ENCODE results near the gene GCHFR. TPM values are rescaled to one million over a fixed set of nuclear protein-coding genes. Genes with fewer than 3 reads are reported as not detected.

Gene GCHFR
- total RNA-seq, 2 experiments from 2014 or later: 32.0 to 32.9 TPM

DNA sequence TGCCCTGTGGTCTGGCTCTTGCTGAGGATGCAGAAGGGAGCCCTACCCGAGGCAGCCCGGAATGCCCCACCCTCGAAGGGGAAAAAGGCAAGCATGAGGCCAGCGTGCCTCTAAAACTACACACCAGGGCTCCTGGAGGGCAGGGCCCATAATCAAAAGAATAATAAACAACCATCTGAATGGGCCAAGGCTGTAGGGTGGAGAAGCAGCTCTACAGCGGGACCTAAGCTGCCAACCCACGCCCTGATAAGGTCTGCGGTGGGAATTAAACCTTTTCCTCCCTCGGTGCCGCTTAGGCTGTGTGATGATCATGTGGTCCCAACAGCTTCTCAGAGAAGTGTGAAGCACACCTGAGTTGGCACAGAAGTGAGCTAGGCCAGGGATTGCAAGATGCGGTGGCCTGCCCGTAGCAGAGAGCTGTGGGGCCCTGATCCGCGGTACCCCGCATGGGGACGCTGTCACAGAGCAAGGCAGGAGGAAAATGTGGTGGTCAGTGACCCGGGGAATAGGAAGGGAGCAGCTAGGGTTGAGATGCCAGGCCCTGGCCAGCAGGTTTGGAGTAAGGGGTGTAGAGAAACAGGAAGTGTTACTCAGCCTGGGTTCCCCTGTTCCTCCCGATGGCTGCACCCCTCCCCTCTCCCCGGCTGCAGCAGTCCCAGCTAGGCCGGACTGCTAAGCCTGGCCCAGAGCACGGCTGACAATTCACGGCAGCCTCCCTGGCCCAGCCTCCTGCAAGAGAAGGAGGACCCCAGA, 4.8 kb downstream of the GCHFR start:
- ChIA-PET CTCF (interaction anchor here (0.6 to 2.0 kb wide), 3 partner anchors 14 to 44 kb away, joined by 3 to 9 read pairs (median 4); no protein-coding TSS in a partner anchor), POLR2A (interaction anchor here (1.6 kb wide), 1 partner anchor 25 kb away, joined by 4 read pairs; no protein-coding TSS in a partner anchor)

DNA sequence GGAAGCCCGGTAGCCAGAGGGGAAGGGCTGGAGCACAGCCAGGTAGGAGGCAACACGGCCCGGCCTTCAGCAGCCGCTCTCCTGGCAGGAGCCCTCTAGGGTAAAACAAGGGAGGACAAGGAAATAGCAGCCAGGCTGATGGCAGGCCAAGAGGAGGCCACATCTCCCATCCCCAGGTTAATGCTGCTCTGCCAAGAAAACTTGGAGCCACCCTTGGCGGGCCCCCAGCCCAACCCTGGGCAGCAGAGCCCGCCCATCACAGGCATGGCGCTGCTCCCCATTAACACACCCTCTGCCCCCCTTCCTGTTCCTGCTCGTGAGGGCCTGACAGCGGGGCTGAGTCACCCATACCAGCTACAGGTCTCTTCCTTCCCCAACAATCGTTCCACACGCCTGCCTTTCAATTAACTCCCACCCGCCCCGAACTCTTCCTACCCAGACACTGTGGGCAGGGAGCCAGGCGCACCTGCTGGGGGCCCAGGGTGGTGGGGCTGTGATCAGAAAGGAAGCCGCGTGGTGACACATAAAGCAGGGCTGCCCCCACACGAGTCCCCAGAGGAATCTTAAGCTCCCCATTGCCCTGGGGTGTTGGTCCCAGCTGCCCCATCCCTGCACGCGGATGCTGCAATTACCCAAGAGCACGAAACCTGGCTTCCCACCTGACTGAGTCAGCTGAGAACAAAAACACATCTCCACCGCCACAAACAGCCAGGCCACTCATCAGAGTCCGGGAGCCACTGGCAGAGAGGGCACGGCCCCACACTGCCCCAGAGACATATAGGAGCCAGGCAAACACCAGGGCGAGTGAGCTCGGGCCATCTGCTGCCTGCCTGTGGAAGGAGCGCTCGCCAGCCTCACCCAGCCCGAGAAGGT, 5.6 kb downstream of the GCHFR start, which contains the start of gene C15orf62:
TSS of gene C15orf62 (plus strand) at position 707 of the 873 bp plus-strand sequence. CDS start 516 bp downstream, outside the sequence.
- ChIA-PET CTCF (interaction anchor here (0.6 to 2.0 kb wide), 6 partner anchors 13 to 90 kb away, joined by 3 to 9 read pairs (median 4); no protein-coding TSS in a partner anchor), POLR2A (interaction anchor here (1.0 to 1.6 kb wide), 2 partner anchors 16 to 25 kb away, joined by 3 to 4 read pairs; no protein-coding TSS in a partner anchor)

DNA sequence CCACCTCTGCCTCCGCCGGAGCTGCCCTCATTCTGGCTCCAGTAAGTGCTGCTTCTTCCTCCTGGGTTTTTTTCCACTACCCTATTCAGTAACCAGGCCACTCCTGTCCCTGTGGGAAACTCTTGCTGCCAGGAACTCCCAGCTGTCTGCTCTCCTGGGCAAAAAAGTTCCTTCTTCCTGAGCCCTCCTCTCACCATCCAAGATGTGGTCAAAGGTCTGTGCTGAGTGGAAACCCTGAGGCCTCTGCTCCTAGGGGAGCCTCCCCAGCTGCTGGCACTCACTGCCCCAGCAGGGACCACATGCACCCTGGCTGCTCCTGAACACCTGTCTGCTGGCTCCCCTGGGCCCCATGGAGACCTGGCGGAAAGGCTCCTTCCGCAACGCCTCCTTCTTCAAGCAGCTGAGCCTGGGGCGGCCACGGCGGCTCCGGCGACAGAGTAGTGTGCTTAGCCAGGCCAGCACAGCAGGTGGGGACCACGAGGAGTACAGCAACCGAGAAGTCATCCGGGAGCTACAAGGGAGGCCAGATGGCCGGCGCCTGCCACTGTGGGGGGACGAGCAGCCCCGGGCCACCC, 6.4 kb downstream of the GCHFR start:
- POLR2A ChIA-PET: interaction anchor here (1.0 to 1.6 kb wide), 2 partner anchors 17 to 26 kb away, joined by 3 to 4 read pairs; no protein-coding TSS in a partner anchor
- CTCF ChIA-PET: interaction anchor here (1.0 to 2.0 kb wide), 3 partner anchors 15 to 89 kb away, joined by 3 to 4 read pairs (median 4); no protein-coding TSS in a partner anchor

DNA sequence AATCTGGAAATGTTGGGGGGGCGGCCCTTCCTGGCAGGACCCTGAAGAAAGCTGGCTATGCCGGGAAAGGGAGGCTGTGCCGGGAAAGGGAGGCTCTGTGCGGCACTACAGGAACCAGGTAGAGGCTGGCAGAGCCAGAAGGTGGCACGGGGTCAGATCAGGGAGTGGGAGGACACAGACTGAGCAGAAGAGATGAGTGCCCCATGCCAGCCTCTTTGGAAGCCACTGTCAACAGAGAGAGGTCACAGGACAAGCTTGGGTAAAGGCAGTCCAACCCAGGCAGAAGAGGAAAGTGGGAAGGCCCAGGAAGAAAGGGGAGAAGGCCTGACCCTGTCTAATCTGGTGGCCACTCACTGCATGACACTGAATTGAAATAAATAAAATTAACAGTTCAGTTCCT, 7.4 kb downstream of the GCHFR start:
- ChIA-PET CTCF (interaction anchor here (0.6 to 1.7 kb wide), 2 partner anchors 14 to 127 kb away, joined by 3 to 4 read pairs; no protein-coding TSS in a partner anchor), POLR2A (no interaction called here)

DNA sequence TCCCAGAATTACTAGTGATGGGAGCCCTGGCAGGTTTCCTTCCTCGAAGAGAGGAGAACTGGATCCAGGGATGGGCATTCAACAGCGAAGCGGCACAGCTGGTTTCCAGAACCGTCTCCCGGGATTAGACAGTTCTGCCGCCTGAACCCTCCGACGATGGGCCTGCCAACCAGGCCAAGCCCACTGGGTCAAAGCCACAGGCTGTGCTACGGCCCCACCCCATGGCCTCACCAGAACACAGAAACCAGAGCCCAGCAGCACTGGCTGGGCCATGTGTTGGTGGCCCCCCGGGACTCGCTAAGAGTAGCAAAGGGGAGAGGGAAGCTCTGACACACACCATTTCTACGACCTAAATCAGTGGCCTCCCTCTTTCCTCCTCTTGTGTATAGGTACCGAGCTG, 8.1 kb downstream of the GCHFR start:
- CTCF ChIA-PET: interaction anchor here (1.1 kb wide), 1 partner anchor 16 kb away, joined by 3 read pairs; no protein-coding TSS in a partner anchor
- POLR2A ChIA-PET: no interaction called here

DNA sequence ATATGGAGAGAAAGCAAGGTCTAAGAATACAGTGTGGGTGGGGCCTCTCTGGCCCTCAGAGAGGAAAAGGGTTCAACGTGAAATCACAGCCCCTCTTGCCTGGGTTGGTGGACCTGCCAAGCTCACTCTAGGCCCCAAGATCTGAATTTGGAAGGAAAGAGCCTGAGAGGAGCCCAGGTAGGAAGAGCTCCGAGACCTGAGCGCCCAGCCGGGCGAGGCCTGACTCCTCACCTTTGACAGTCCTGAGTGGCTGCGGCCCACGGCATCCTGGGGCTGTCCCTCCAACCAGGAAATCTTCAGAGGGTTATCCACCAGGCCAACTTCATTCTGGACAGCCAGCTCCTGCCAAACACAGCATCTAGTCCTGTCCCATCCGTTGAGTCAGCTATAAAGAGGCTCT, 9.6 kb downstream of the GCHFR start:
- ChIA-PET CTCF (no interaction called here), POLR2A (interaction anchor here (0.6 kb wide), 2 partner anchors 28 to 108 kb away, joined by 7 read pairs; no protein-coding TSS in a partner anchor)

DNA sequence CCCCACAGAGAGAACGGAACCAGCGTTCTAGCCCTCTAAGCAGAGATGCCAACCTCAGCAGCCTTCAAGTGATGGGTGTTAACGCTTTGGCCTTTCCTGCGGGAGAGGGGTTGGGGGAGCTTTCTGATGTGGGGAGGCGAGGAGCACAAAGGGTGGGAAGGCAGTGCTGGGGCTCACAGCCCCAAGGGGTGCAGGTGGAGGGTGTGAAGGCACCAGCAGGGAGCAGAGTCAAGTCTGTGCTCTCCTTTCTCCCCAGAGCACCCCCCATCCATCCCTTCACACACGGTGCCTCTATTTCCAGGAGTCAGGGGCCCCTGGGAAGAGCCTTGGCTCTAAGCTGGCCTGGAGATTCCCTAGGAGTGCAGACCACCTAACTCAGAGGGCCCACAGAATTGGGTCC, 10.0 kb downstream of the GCHFR start:
- ChIA-PET POLR2A (interaction anchor here (0.6 kb wide), 2 partner anchors 27 to 108 kb away, joined by 7 read pairs; no protein-coding TSS in a partner anchor), CTCF (interaction anchor here (1.3 kb wide), 1 partner anchor 35 kb away, joined by 3 read pairs; no protein-coding TSS in a partner anchor)

DNA sequence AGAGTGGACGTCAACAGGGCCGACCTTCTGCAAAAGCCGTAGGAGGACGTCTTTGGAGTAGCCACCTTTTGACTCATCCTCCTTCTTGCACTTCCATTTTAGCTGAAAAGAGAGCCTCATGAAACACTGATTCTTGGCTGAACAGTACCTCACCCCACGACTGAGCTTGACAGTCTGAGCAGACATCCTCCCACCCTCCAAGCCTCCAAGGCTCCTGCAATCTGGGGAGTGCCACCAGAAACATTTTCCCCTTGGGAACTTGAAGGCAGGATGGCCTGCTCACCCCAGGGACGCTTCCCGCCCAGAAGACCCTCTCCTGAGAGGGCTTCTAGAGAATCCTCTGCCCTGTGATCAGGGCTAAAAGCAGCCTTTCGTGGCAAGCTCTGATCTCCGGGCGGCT, 11.1 kb downstream of the GCHFR start:
- ChIA-PET CTCF (interaction anchor here (1.0 to 1.3 kb wide), 2 partner anchors 10 to 36 kb away, joined by 3 read pairs; partner anchors contain the start of gene GCHFR), POLR2A (no interaction called here)

DNA sequence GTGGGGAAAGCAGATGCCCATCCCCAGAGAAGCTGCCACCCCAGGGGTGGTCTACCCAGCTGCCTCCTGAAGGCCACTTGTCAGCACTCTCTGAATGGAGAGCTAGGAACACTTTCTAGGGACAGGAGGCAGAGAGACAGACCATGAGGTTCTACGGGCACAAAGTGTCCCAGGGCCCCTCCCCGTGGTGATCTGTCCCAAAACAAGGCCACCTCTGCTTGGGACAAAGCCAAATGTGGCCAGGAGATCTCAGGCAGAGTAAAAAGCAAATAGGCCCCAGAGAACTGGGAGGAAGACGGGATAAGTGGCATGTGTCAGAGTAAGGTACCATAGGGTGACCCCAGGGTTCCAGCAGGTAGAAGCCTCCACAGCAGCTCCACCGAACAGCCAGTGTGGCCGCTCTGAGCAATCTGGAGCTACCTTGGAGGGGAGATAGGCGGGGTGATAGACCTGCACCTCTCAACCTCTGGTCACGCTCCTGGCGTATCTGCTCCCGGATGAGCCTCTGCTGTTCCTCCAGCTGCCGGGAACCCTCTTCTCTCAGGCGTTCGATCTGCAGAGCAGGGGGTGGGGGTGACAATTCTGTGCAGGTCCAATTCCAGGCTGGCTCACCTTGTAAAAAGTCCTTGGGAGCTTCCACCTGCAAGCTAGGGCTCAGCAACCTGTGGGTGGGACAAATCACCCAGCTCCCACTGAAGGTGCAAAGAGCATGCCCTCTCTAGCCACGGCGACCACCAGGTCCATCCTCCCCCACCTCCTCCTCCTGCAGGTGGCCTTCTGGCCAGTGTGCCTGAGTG, 12.1 kb downstream of the GCHFR start:
- ChIA-PET POLR2A (interaction anchor here (0.8 kb wide), 1 partner anchor 31 kb away, joined by 3 read pairs; the partner anchor contains the start of gene ZFYVE19), CTCF (interaction anchor here (1.5 to 2.1 kb wide), 2 partner anchors 11 to 97 kb away, joined by 3 to 6 read pairs; partner anchors contain the start of gene GCHFR)

DNA sequence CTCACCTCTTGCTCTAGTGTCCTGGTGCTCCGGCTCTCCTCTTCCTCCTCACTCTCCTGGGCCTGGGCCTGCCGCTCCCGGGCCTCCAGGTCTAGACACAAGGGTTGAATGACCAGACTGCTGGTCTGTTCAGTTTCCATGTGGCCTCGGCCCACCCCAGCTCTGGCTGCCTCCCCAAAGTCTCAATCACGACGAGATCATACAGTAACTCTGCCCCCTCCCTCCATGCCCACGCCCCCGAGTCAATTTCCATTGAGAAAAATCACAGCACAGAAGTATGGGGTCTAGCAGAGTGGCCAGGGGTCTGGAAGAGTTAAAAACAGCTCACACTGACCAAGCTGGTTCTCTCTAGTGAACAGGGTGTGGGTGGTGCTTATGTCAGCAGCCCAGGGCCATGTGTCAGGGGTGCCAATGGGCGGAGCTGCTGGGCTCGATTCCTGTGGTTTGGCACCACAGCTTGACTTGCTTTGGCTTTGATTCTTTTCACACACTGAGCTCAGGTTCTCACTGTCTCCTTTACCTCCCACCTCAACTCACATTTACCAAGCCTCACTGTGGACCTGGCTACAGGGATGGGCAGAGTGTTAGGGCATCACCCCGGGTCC, 12.8 kb downstream of the GCHFR start:
- CTCF ChIA-PET: interaction anchor here (0.5 to 2.1 kb wide), 3 partner anchors 12 to 98 kb away, joined by 3 to 6 read pairs (median 3); partner anchors contain the start of gene GCHFR
- POLR2A ChIA-PET: interaction anchor here (0.6 to 1.0 kb wide), 3 partner anchors 27 to 33 kb away, joined by 3 to 5 read pairs (median 4); partner anchors contain the start of gene ZFYVE19

DNA sequence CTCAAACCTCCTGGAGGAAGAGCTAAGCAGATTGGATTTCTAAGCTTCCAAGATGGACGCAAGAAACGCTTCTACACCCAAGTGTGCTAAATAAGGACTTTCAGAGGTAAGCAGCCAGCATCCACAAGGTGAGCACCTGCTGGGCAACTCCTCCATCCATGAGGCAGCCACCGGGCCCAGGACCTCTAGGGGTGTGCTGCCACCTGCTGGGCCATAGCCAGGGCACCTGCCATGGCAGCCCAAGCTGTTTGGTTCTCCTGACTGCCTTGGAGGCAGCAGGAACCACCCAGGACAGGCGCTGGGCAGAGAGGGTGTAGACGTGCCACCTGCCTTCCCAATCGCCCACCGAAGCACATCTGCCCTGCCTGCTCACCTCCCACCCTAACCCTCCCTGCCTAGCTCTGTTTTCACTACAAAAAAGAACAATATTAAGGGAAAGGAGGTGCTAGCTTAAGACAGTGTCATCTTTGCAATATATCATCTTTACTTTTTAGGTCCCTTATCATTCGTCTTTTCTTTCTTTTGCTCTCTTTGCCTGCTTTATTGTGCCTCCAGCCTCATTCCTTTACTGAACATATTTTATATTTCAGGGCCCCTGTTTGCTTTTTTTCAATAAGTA, 18.9 kb downstream of the GCHFR start:
- CTCF ChIA-PET: interaction anchor here (0.6 to 1.6 kb wide), 15 partner anchors 9 to 103 kb away, joined by 3 to 13 read pairs (median 4); partner anchors contain the start of genes DNAJC17, GCHFR, RAD51 and ZFYVE19
- POLR2A ChIA-PET: interaction anchor here (0.5 kb wide), 1 partner anchor 221 kb away, joined by 4 read pairs; no protein-coding TSS in a partner anchor

DNA sequence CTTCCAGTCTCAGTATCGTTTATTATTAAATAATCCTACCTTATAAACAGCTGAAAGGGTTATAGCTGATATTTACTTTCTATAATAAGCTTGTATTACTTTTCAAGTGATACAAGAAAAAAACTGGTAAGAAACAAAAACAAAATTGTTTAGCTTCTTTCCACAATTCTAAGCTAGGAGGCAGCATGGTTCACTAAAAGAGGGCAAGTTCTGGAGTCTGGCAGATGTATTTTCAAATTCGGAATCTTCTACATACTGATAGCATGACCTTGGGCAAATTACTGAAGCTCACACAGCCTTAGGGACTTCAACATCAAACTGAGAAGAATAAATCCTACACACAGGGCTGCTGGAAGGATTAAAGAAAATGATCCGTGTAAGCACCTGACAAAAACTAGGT, 21.3 kb downstream of the GCHFR start:
- ChIA-PET POLR2A (no interaction called here), CTCF (interaction anchor here (1.0 to 1.4 kb wide), 3 partner anchors 15 to 90 kb away, joined by 3 to 4 read pairs (median 4); partner anchors contain the start of genes C15orf62 and RAD51)

DNA sequence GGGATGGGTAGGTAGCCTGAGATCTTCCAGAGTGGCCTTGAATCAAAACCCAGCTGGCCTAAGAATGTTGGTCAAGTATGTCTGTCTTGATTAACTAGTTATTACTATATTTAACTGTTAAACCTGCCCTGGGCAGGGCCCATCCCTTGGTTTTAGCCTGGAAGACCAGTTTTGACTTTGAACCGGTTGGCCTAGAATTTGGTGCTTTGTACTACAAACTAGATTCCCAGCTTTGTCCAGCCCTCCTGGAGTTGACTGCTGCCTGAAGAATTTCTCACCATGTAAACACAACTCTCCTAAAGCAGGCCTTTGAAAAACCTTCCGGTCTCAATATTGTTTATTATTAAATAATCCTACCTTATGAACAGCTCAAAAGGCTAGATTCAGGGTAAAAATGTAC, 21.9 kb downstream of the GCHFR start:
- CTCF ChIA-PET: interaction anchor here (0.6 to 1.4 kb wide), 4 partner anchors 15 to 90 kb away, joined by 3 to 4 read pairs (median 4); partner anchors contain the start of genes C15orf62 and RAD51
- POLR2A ChIA-PET: interaction anchor here (0.6 kb wide), 1 partner anchor 1864 kb away, joined by 5 read pairs; no protein-coding TSS in a partner anchor

DNA sequence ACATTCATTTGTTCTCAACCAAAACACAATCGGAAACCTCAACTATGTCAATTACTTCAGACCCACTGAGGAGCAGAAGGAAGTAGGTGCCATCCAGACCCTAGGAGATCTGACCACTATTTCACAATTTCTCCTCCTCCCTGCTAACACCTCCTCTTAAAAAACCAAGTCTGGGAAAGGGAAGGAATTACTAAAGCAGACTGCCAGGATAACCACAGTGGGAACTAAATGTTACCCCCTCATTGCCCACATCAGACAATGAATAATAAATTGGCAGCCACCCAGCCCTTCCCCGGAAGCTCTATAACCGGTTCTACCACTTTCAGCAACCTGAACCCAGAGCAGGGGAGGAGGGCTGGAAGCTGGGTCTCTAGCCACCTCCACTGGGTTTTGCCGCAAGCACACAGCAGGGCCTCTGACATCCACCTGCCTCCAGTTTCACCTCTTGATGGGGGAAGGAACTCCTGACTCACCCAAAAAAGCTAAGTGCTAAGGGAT, 23.5 kb downstream of the GCHFR start:
- CTCF ChIA-PET: interaction anchor here (0.6 to 1.1 kb wide), 3 partner anchors 15 to 198 kb away, joined by 3 to 5 read pairs (median 4); no protein-coding TSS in a partner anchor
- POLR2A ChIA-PET: interaction anchor here (1.0 kb wide), 1 partner anchor 23 kb away, joined by 3 read pairs; no protein-coding TSS in a partner anchor

DNA sequence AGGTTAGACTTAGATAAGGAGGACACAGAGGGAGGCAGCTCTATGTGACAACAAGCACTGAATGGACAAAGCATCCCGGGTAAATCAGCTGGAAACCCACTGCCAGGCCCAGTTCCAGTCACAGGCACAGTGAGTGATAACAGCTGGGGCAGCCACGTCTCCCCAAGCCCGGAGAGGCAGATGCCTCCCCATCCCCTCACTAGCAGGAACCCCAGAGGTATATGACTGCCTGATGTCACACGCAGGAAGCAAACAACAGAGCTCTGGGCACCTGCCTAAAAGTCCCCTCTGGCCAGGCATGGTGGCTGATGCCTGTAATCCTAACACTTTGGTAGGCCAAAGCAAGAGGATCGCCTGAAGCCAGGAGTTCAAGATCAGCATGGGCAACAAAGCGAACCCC, 24.1 kb downstream of the GCHFR start:
- CTCF ChIA-PET: interaction anchor here (0.6 to 1.5 kb wide), 4 partner anchors 16 to 198 kb away, joined by 3 to 5 read pairs (median 4); no protein-coding TSS in a partner anchor

DNA sequence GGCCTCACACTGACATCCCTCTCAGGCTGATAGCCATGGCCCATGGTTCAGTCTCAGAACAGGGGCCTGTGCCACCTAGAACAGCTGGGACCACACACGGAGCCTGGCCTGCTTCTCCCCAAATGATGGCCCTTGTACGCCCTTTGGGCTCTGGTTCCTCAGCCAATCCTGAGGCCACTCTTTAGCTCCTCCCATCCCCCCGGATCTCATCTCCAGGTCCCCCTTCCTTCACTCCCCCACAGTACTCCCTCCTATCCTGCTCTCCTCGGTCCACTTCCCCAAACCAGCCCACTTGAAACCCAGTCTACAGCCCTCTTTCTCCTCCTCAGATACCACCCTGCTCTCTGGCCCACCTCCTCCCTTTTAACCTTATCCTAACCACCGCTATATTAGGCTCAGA, 25.3 kb downstream of the GCHFR start:
- POLR2A ChIA-PET: interaction anchor here (0.6 kb wide), 1 partner anchor 48 kb away, joined by 3 read pairs; no protein-coding TSS in a partner anchor
- CTCF ChIA-PET: interaction anchor here (1.5 kb wide), 1 partner anchor 15 kb away, joined by 3 read pairs; no protein-coding TSS in a partner anchor

More for the DNA sequence above, 24.1 kb downstream of the GCHFR start:
- POLR2A ChIA-PET: interaction anchor here (1.0 kb wide), 1 partner anchor 24 kb away, joined by 3 read pairs; no protein-coding TSS in a partner anchor
